NB4 (cell line): ENCODE data around the gene RTN4IP1.

Experiments used
- DNase-seq: peaks from one replicate; pipeline ENCODE4 v3.0.0; 2010; ENCODE audit warnings: low read depth
- H3K4me3 ChIP-seq: one replicate; pipeline ENCODE4 v1.5.1; 2011; ENCODE audit warnings: mild to moderate bottlenecking, low read depth, low read length, moderate library complexity
- CTCF ChIP-seq: IDR thresholded peaks from one replicate; pipeline ENCODE4 v1.5.1; 2012; ENCODE audit warnings: low read depth, low read length
- MYC ChIP-seq: IDR thresholded peaks from 2 replicates; pipeline ENCODE4 v1.6.1; 2011; ENCODE audit warnings: low read depth, low read length
- POLR2A ChIP-seq: IDR thresholded peaks from 2 replicates; pipeline ENCODE4 v1.6.1; 2011; ENCODE audit warnings: mild to moderate bottlenecking; ENCODE audit not compliant: insufficient read length; ENCODE audit errors: extremely low read depth
- TF ChIP-seq, protein P1 (sequence below): IDR thresholded peaks from 2 replicates; pipeline ENCODE4 v1.6.1; 2011; ENCODE audit warnings: low read depth, low read length

The RTN4IP1 gene, protein sequence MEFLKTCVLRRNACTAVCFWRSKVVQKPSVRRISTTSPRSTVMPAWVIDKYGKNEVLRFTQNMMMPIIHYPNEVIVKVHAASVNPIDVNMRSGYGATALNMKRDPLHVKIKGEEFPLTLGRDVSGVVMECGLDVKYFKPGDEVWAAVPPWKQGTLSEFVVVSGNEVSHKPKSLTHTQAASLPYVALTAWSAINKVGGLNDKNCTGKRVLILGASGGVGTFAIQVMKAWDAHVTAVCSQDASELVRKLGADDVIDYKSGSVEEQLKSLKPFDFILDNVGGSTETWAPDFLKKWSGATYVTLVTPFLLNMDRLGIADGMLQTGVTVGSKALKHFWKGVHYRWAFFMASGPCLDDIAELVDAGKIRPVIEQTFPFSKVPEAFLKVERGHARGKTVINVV

GRCh38 chr6:106629103-106629858 is at the start of gene RTN4IP1, which contains the start of gene QRSL1:
Gene RTN4IP1, minus strand, starts transcription at chr6:106629498. Its CDS starts 477 bp downstream, at chr6:106629021.
Gene QRSL1, plus strand, starts transcription at chr6:106629578. Its CDS starts 104 bp downstream, at chr6:106629682.
- peak; percentile 97 for DNase-seq
- TF ChIP-seq MYC (no peak; the same call in 1 of the 2 replicates), POLR2A (peak; percentile 57)
- TF ChIP-seq, protein P1, sequence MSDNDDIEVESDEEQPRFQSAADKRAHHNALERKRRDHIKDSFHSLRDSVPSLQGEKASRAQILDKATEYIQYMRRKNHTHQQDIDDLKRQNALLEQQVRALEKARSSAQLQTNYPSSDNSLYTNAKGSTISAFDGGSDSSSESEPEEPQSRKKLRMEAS, result peak; percentile 70
- peak within 1 kb of the TSS; percentile 95 for H3K4me3 ChIP-seq

DNA sequence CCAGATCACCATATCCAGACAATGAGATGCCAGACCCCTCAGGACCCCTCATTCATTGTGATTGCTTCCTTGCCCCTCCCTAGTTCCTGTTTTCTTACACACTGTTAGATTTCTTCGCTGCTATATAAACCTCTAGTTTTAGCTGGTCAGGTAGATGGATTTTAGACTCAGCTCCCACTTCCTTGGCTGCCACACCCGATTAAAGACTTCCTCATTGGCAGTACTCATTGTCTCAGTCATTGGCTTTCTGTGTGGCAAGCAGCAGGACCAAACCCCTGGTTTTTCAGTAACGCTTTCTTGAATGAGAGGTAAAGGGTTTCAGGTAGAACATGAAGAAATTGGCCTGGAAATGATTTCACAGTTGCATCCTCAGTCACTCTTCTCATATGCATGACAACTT is 48.0 kb upstream of the RTN4IP1 start:
- no peak for DNase-seq
- H3K4me3 ChIP-seq, result no peak overlapping the region
- no peak for TF ChIP-seq POLR2A

DNA sequence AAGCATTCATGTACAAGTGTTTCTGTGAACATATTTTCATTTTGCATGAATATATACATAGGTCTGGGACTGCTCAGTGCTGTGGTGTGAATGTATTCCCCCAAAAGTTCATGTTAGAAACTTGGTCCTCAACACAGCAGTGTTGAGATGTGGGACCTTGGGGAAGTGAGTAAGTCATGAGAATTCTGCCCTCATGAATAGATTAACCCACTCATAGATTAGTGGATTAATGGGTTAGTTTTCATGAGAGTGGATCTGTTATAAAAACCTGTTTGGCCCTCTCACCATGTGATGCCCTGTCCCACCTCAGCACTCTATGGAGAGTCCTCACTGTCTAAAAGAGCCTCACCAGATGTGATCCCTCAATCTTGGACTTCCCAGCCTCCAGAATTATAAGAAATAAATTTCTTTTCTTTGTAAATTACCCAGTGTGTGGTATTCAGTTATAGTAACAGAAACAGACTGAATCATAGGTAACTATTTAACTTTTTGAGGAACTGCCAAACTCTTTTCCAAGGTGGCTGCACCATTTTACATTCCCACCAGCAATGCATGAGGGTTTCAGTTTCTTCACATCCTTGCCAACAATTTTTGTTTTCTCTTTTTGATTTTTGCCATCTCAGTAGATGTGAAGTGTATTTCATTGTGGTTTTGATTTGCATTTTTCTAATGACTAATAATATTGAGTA is 45.4 kb upstream of the RTN4IP1 start:
- DNase-seq, result no peak
- TF ChIP-seq POLR2A (no peak), MYC (no peak), CTCF (no peak)
- TF ChIP-seq, protein P1, result no peak
- H3K4me3 ChIP-seq, result no peak overlapping the region

GRCh38 chr6:106671651-106672050 is 42.4 kb upstream of the RTN4IP1 start:
- DNase-seq, result no peak
- no peak overlapping the region for H3K4me3 ChIP-seq
- no peak for TF ChIP-seq CTCF
- TF ChIP-seq POLR2A, result no peak
- TF ChIP-seq MYC, result no peak
- TF ChIP-seq, protein P1, result no peak

DNA sequence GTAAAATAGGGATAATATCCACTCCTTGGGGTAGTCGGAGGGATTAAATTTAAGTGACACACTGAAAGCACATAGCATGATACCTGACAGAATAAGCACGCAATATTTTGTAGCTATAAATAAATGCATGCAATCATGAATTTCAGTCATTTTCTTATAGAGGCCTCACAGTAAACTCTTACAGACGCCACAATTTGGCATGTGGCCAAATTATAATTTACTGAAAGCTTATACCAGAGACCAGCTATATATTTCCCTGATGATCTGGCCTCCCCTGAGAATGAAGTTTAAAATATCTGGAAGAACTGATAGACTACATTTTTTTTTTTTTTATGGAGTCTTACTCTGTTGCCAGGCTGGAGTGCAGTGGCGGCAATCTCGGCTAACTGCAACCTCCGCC is 40.9 kb upstream of the RTN4IP1 start:
- TF ChIP-seq MYC (no peak), POLR2A (no peak), CTCF (no peak)
- TF ChIP-seq, protein P1, result no peak
- H3K4me3 ChIP-seq, result no peak overlapping the region
- no peak for DNase-seq

- no peak overlapping the region for H3K4me3 ChIP-seq
- DNase-seq, result no peak
- TF ChIP-seq POLR2A, result no peak
- TF ChIP-seq, protein P1, result no peak
- TF ChIP-seq MYC, result no peak
- no peak for TF ChIP-seq CTCF
Measured at GRCh38 chr6:106667022-106667402, 37.7 kb upstream of the RTN4IP1 start.
